LNCaP clone FGC (cell line): ENCODE data around the gene COTL1.

Source experiments
- DNase-seq: peaks from one replicate; pipeline ENCODE4 v3.0.0-alpha.2; 2011; ENCODE audit warnings: low read depth
- H3K4me3 ChIP-seq: 2 replicates; pipeline ENCODE4 v1.5.1; 2011; ENCODE audit warnings: mild to moderate bottlenecking, low read depth, low read length, control low read depth
- TF ChIP-seq, protein P1 (sequence below): IDR thresholded peaks from 2 replicates; pipeline ENCODE4 v1.5.1; 2012; ENCODE audit warnings: mild to moderate bottlenecking; ENCODE audit not compliant: control insufficient read depth, insufficient read depth; ENCODE audit errors: extremely low read depth

COTL1 gene, protein sequence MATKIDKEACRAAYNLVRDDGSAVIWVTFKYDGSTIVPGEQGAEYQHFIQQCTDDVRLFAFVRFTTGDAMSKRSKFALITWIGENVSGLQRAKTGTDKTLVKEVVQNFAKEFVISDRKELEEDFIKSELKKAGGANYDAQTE

DNA sequence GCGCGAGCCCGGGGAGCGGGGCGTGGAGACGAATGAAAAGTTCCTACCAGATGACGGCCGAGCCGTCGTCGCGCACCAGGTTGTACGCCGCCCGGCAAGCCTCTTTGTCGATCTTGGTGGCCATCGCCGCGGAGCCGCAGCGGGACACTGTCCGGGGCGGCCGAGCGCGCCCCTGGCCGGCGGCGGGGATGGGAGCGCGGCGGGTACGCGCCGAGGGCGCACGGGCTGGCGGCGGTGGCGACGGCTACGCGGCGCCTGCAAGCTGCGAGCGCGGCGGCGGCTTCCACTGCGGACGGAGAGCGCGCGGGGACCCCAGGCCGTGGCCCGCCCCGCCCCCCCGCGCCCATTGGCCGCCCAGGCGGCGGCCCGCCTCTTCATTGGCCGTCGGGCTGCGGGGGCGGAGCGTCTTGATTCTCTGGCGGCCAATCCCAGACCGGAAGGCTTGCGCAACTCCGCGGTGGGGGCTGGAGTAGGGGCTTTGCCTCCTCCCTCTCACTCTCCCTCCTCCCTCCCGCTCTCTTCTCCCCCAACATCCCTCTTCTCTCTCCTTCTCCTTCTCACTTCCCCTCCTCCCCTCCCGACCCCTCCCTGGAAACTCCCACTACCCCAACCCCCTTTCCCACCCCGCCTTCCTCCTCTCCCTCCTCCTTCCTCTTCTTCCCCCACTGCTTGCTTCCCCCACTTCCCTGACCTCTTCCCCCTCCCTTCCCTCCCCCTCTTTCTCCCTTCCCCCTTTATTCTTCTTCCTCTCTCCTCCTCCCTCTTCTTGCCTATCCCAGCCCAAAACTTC, at the start of gene COTL1:
Gene COTL1, minus strand, starts transcription at position 288 of the 790 bp plus-strand sequence. Its CDS starts 164 bp downstream, at position 124.
- DNase-seq = peak; percentile 48

DNA sequence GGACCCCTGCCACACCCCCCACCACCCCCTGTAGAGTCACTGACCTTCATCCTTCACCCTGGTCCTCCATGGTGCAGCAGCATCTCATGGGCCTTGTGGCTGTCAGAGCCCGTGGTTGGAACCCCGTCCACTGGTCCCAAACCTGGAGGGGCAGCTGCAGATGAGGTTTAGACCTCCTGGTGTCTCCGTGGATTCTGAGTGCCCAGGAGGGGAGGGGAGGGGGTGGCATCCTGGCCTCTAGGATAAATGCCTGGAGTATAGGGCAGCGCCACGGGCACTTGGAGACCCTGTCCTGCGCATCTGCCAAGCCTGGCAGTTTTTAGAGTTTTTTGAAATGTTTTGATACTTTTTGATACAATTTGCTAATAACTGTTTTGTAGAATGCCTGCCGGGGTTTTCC, 48.0 kb upstream of the COTL1 start:
- no peak overlapping the region for H3K4me3 ChIP-seq
- TF ChIP-seq, protein P1, sequence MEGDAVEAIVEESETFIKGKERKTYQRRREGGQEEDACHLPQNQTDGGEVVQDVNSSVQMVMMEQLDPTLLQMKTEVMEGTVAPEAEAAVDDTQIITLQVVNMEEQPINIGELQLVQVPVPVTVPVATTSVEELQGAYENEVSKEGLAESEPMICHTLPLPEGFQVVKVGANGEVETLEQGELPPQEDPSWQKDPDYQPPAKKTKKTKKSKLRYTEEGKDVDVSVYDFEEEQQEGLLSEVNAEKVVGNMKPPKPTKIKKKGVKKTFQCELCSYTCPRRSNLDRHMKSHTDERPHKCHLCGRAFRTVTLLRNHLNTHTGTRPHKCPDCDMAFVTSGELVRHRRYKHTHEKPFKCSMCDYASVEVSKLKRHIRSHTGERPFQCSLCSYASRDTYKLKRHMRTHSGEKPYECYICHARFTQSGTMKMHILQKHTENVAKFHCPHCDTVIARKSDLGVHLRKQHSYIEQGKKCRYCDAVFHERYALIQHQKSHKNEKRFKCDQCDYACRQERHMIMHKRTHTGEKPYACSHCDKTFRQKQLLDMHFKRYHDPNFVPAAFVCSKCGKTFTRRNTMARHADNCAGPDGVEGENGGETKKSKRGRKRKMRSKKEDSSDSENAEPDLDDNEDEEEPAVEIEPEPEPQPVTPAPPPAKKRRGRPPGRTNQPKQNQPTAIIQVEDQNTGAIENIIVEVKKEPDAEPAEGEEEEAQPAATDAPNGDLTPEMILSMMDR = no peak
- no peak for DNase-seq

More for the DNA sequence above, at the start of gene COTL1:
- TF ChIP-seq, protein P1 = no peak
- peak within 1 kb of the TSS; percentile 71 for H3K4me3 ChIP-seq

DNA sequence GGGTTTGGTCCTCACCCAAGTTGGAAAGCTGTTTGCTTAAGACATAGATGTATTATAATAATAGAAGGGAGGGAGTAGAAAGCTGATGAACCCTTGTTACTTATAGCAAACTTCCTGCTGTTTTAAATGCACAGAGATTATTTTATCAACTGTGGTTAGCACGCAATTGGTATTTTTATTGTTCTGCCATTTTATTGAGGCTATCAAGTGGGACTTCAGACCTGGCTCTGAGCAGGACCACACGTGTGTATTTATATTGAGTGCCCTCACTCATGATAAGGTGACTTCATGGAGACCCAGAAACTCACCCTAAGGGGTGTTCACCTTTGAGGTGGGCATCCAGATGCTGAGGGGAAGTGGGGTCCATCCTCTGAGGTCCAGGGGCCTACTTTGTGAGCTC, 47.5 kb upstream of the COTL1 start:
- TF ChIP-seq, protein P1 = no peak
- no peak overlapping the region for H3K4me3 ChIP-seq
- no peak for DNase-seq

DNA sequence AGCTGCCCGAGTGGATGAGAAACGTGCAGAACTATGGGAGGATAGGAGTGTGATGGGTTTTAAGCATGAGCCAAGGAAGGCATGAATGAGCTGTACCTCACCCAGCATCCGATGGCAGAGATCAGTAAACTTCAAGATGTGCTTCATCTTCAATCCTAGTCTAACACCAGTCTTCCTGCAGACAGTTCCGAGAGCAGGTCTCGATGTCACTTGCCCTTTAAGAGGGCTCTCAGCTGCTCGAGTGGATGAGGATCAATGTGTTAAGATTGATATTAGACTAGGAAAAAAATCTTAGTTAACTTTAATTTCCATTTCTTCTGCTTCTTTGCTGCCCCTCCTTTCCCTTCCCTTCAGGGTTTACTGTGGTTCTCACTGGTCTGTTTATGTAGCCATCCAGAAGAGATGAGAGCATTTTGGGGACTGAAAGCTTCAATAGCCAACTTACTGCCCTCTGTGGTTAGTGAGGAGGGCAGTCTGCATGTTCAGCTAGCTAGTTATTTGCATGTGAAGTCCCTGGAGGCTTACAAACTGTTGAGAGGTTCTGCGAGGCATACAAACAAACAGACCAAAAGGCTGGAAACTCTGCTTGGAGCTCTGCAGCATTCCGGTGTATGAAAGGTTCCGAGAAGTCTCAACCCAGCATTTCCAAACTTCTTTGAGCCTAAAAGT, 45.7 kb upstream of the COTL1 start:
- TF ChIP-seq, protein P1 = no peak
- no peak for DNase-seq
- no peak overlapping the region for H3K4me3 ChIP-seq

DNA sequence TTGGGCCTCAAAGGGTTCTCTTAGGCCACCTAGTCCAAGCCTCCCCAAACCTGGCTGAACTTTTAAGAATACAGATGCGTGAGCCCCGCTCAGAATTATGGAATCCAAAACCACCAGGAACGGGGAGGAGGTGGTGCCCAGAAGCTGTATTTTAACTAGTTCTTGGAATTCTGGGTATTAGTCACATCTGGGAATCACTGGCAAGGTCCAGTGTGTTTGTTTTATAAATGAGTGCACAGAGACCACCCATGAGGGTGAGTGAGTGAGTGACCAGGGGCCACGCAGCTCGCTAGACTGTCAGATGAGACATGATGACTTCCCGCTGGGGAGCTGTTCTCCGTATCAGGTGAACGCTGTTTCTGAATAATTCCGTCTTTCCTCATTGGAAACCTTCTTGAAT, 44.6 kb upstream of the COTL1 start:
- TF ChIP-seq, protein P1 = no peak
- DNase-seq = no peak
- no peak overlapping the region for H3K4me3 ChIP-seq

DNA sequence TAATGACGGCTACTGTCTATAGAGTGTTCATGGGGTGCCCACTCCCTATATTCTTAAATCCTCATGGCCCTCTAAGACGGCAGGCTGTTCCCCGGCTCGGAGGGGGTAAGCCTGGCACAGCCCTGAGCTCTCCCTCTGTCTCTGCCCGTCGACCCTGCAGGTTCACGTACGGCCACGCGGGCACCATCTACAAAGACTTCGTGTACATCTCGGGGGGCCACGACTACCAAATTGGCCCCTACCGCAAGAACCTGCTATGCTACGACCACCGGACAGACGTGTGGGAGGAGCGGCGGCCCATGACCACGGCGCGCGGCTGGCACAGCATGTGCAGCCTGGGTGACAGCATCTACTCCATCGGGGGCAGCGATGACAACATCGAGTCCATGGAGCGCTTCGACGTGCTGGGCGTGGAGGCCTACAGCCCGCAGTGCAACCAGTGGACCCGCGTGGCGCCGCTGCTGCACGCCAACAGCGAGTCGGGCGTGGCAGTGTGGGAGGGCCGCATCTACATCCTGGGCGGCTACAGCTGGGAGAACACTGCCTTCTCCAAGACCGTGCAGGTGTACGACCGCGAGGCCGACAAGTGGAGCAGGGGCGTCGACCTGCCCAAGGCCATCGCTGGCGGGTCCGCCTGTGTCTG, 43.7 kb upstream of the COTL1 start:
- TF ChIP-seq, protein P1 = no peak
- no peak overlapping the region for H3K4me3 ChIP-seq
- no peak for DNase-seq
